ENCODE measurements around the gene PALD1.

GRCh38 chr10:70512149-70512639, 33.6 kb downstream of the PALD1 start:
- no peak for TF ChIP-seq CTCF (IDR thresholded peaks at IDR 0.05)
- TF ChIP-seq POLR2A (IDR thresholded peaks at IDR 0.05), result no peak

Data from tibial nerve (tissue), 3 donors.